GM12875 (cell line): ENCODE measurements around the gene TBRG4.

ENCODE experiments used
- H3K4me3 ChIP-seq: one replicate; pipeline ENCODE4 v1.5.1; 2011; ENCODE audit warnings: low read depth, low read length, control low read depth
- TF ChIP-seq, protein P1 (sequence below): IDR thresholded peaks from 2 replicates; pipeline ENCODE4 v1.5.1; 2011; ENCODE audit warnings: low read depth, mild to moderate bottlenecking, control low read depth, inconsistent platforms, low read length, moderate library complexity, borderline replicate concordance; ENCODE audit not compliant: insufficient read depth

Gene TBRG4

GRCh38 chr7:45123913-45124710 lies 12.6 kb upstream of the TBRG4 start:
- TF ChIP-seq, protein P1, sequence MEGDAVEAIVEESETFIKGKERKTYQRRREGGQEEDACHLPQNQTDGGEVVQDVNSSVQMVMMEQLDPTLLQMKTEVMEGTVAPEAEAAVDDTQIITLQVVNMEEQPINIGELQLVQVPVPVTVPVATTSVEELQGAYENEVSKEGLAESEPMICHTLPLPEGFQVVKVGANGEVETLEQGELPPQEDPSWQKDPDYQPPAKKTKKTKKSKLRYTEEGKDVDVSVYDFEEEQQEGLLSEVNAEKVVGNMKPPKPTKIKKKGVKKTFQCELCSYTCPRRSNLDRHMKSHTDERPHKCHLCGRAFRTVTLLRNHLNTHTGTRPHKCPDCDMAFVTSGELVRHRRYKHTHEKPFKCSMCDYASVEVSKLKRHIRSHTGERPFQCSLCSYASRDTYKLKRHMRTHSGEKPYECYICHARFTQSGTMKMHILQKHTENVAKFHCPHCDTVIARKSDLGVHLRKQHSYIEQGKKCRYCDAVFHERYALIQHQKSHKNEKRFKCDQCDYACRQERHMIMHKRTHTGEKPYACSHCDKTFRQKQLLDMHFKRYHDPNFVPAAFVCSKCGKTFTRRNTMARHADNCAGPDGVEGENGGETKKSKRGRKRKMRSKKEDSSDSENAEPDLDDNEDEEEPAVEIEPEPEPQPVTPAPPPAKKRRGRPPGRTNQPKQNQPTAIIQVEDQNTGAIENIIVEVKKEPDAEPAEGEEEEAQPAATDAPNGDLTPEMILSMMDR, result no peak
- no peak overlapping the region for H3K4me3 ChIP-seq

DNA sequence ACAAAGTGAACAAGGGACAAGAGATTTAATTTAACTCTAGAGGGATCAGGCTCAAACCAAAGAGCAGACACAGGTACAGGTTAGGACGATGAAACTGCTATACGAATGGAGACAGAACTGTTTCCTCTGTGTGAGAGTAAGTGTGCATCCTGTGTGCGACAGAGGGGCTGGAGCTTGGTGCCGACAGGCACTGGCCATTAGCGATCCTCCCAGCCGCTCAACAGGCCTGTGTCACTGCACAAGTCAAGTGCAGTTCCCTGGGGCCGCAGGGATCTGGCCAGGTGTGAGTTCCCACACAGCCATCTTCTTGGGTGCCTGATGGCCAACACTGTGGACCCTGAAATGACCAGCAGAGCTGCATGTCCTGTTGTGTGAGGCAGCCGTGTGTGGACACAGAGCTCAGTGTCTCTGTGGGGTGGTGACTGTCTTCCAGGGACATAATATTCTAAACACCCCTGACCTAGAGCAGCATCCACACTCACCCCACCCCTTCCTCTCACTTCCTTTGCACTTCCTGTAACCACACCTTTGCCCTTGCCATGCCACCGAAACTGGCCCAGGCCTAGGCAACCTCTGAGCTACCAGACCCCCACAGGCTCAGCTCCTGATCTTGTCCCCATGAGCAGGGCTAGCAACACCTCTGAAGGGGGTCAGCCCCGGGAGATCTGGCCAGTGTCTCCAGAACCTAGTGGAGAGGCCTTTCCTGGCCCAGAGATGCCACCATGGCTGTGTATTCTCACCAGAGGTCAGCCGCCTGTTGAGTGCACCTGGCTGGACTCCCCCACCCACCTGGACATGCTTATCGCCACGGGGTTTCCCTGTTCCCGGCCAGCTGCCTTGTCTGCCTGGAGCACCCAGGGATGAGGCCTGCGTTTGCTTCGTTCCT lies 11.7 kb upstream of the TBRG4 start:
- no peak overlapping the region for H3K4me3 ChIP-seq
- TF ChIP-seq, protein P1, result no peak

- no peak overlapping the region for H3K4me3 ChIP-seq
- TF ChIP-seq, protein P1, result no peak
These were observed 8.1 kb upstream of the TBRG4 start for GRCh38 chr7:45119550-45119949.

DNA sequence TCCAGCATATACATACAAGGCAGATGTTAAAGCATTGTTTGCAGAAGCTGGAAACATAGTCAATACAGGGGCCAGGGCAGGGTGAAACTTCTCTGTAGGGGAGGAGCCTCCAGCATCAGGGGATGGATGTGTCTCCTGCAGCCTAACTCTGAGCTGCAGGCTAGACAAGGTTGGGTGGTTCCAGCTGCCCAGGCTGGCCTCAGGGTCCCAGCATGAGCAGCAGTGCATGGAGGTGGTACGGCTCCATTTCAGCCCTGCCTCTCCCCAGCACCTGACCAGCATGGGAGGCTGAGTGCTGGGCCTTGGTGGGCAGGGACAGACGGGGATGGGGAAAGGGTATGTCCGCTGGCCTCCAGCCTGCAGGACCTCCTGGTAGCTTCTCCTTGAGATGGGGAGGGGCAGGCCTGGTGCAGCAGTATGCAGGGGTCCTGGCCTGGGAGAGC lies 7.4 kb upstream of the TBRG4 start:
- TF ChIP-seq, protein P1, result no peak
- H3K4me3 ChIP-seq, result no peak overlapping the region

DNA sequence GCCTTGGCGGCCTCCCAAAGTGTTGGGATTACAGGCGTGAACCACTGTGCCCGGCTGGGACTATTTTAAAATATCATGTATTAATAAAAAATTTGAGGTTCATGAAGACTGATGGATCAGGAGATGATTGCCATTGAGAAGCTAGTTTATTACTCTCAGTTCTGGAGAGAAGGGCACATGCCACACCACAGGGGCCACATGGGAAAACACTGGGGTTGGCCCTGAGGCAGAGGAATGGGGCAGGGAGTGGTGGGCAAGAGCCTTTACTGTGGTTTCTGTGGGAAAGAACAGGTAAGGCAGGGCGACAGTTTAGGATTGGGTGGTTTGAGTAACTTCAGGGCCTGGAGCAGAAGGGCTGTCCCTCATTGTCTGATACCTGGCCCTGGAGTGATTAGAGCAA lies 6.8 kb upstream of the TBRG4 start:
- no peak overlapping the region for H3K4me3 ChIP-seq
- TF ChIP-seq, protein P1, result no peak

- TF ChIP-seq, protein P1, result no peak
These were observed 6.1 kb upstream of the TBRG4 start for GRCh38 chr7:45117582-45117981.

More at GRCh38 chr7:45117582-45117981, 6.1 kb upstream of the TBRG4 start:
- no peak overlapping the region for H3K4me3 ChIP-seq
